Heart left ventricle (tissue), 13 donors: ENCODE results near the gene SMPD4.

Source experiments
- POLR2A ChIP-seq, 2 donors: fragments of 450-650 bp; IDR thresholded peaks; one replicate each; pipeline ENCODE4 v1.6.1; 2017; ENCODE audit warnings: antibody characterized with exemption in 2 of 2, mild to moderate bottlenecking in 2 of 2, moderate library complexity in 2 of 2
- TF ChIP-seq, protein P1 (sequence below), 12 donors: fragments of 200-600 bp; sonication (generic) in 4 of 12; IDR thresholded peaks; one replicate each; pipeline versions ENCODE4 v1.5.0 to v1.8.0; 2018 to 2022; ENCODE audit warnings: antibody characterized with exemption in 12 of 12, mild to moderate bottlenecking in 5 of 12
- donor health status: ischemic (EF 13 %, LVEDD 7.1; RV severe dilation, severe dysfunction).
- donor health status: DM: no; HTN: yes; CAD: no.
- donor health status: DM: no; HTN: no; CAD: no.
- donor health status: ischemic (EF 25% LVEDD 6.9; RV normal size, moderate dysfunction).
- donor health status: ischemic (EF 25% LVEDD 5.7; RV mildly dilated, moderate dysfunction).
- donor health status: ischemic (EF 35%, LVEDD 5.7; RV mildly dilated, moderate dysfunction).
- donor health status: nonischemic (EF 11% LVEDD 7.7; RV severe dilation, severe dysfunction).
- donor health status: DM: yes; HTN: yes; CAD: no.
- donor health status: PGD.
- donor health status: ischemic (EF 29% LVEDD 5.4; RV normal size, mild dysfunction).
- donor health status: nonischemic (EF 23%, LVEDD 6.1; RV moderate dilation, normal function).

DNA sequence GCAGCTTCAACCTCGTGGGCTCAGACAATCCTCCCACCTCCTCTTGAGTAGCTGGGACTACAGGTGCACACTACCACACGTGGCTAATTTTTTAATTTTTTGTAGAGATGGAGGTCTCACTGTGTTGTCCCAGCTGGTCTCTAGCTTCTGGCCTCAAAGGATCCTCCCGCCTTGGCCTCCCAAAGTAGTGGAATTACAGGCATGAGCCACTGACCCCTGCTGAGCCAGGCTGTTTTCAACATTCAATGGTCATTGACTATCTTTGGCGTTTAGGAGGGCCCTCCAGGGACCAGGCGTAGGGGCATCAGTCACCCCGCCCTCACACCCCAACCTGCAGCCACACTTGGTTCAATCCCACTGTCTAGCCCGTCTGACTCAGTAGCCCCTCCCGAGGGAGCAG lies 5.9 kb upstream of the SMPD4 start:
- TF ChIP-seq, protein P1, sequence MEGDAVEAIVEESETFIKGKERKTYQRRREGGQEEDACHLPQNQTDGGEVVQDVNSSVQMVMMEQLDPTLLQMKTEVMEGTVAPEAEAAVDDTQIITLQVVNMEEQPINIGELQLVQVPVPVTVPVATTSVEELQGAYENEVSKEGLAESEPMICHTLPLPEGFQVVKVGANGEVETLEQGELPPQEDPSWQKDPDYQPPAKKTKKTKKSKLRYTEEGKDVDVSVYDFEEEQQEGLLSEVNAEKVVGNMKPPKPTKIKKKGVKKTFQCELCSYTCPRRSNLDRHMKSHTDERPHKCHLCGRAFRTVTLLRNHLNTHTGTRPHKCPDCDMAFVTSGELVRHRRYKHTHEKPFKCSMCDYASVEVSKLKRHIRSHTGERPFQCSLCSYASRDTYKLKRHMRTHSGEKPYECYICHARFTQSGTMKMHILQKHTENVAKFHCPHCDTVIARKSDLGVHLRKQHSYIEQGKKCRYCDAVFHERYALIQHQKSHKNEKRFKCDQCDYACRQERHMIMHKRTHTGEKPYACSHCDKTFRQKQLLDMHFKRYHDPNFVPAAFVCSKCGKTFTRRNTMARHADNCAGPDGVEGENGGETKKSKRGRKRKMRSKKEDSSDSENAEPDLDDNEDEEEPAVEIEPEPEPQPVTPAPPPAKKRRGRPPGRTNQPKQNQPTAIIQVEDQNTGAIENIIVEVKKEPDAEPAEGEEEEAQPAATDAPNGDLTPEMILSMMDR (IDR thresholded peaks at IDR 0.05) = no peak
- no peak for TF ChIP-seq POLR2A (IDR thresholded peaks at IDR 0.05)
